Adrenal gland (tissue), 12 donors: Measurements from ENCODE around the gene ANKS3. TPM values are rescaled to one million over a fixed set of nuclear protein-coding genes. Genes with fewer than 3 reads are reported as not detected.

Experiments used
- DNase-seq, 7 donors: peaks; one replicate each; pipeline ENCODE4 v3.0.0-alpha.2; 2019 to 2020
- H3K27ac ChIP-seq, 5 donors: fragments of 200-600 bp; sonication (generic) in 4 of 5; 1 replicate in 3 of 5; 2 replicates in 2 of 5; pipeline versions ENCODE4 v1.5.1 to v1.8.0; 2016 to 2020; ENCODE audit warnings: mild to moderate bottlenecking in 1 of 5
- H3K27me3 ChIP-seq: fragments of 200-600 bp; 2 replicates; pipeline ENCODE4 v1.8.0; 2021
- H3K36me3 ChIP-seq, 2 donors: fragments of 200-600 bp; replicated peaks in 1 of 2; 1 replicate in 1 of 2; 2 replicates in 1 of 2; pipeline versions ENCODE4 v1.5.1 to v1.8.0; 2018 to 2022
- H3K4me1 ChIP-seq, 2 donors: fragments of 200-600 bp; replicated peaks in 1 of 2; 1 replicate in 1 of 2; 2 replicates in 1 of 2; pipeline versions ENCODE4 v1.5.1 to v1.8.0; 2018 to 2021
- H3K4me3 ChIP-seq, 4 donors: fragments of 200-600 bp; sonication (generic) in 3 of 4; one replicate each; pipeline ENCODE4 v1.5.1; 2016 to 2018
- H3K9me3 ChIP-seq, 3 donors: fragments of 200-600 bp; sonication (generic) in 1 of 3; replicated peaks in 1 of 3; 1 replicate in 2 of 3; 2 replicates in 1 of 3; pipeline versions ENCODE4 v1.5.1 to v1.8.0; 2016 to 2021
- POLR2A ChIP-seq, 2 donors: fragments of 450-650 bp; IDR thresholded peaks; one replicate each; pipeline ENCODE4 v1.6.1; 2017; ENCODE audit warnings: antibody characterized with exemption in 2 of 2, mild to moderate bottlenecking in 2 of 2, moderate library complexity in 1 of 2
- WGBS, 4 donors: extraction: QIAGEN DNeasy Blood & Tissue Kit in 2 of 4; methylation state at CpG; one replicate each; pipeline versions ENCODE4 v1.1.5 to v1.1.7; 2013 to 2017; 5-methylcytosine and 5-hydroxymethylcytosine counted together
- intact Hi-C, 2 donors: fragments of 100-400 bp; cut with DNase I; formaldehyde crosslinking; loops; one replicate each; pipeline versions ENCODE4 v1.14.1 to v1.15.0; 2022 to 2023
- polyA plus RNA-seq, 3 donors: library from polyadenylated mRNA; stranded (reverse); fragments of 200-250 nt in 2 of 3; fragments of 350-450 nt in 1 of 3; fragmentation: Illumina TruSeq in 1 of 3; extraction: RNeasy Lipid Tissue Mini Kit (QIAGEN cat#74804) in 1 of 3; gene quantifications; one replicate each; pipeline ENCODE4 v1.2.3, GENCODE V29; 2013 to 2014
- total RNA-seq, 9 donors: library from RNA; depleted of rRNA in 4 of 9; stranded (reverse); fragments of >200 nt in 4 of 9; fragments of 120-200 nt in 1 of 9; fragmentation: NEBNext Ultra II Directional in 1 of 9; extraction: Animal tissue kit (Norgen Biotek cat#: 25700) in 1 of 9; gene quantifications; one replicate each; pipeline versions ENCODE4 v1.1.0 to v1.2.4, GENCODE V29; 2013 to 2023
- TF ChIP-seq, protein P1 (sequence below), 6 experiments: fragments of 450-650 bp in 4 of 6; fragments of 200-600 bp in 2 of 6; sonication (generic) in 1 of 6; IDR thresholded peaks; 1 replicate in 5 of 6; 2 replicates in 1 of 6; pipeline versions ENCODE4 v1.5.1 to v1.8.0; 2016 to 2021; ENCODE audit warnings: antibody characterized with exemption in 6 of 6, mild to moderate bottlenecking in 2 of 6, moderate library complexity in 1 of 6
- donor health status: healthy with polysubstance abuse.
- donor health status: Bipolar disorder and iron deficiency.
- donor health status: DM: yes; HTN: yes; CAD: no.
- donor health status: DM: no; HTN: no; CAD: no.
- donor health status: DM: no; HTN: no; CAD: no.
- donor health status: DM: yes; HTN: yes; CAD: no.

The ANKS3 gene
- total and polyA plus RNA-seq, 12 donors, result 7.2 to 118 (median 19.1) TPM

DNA sequence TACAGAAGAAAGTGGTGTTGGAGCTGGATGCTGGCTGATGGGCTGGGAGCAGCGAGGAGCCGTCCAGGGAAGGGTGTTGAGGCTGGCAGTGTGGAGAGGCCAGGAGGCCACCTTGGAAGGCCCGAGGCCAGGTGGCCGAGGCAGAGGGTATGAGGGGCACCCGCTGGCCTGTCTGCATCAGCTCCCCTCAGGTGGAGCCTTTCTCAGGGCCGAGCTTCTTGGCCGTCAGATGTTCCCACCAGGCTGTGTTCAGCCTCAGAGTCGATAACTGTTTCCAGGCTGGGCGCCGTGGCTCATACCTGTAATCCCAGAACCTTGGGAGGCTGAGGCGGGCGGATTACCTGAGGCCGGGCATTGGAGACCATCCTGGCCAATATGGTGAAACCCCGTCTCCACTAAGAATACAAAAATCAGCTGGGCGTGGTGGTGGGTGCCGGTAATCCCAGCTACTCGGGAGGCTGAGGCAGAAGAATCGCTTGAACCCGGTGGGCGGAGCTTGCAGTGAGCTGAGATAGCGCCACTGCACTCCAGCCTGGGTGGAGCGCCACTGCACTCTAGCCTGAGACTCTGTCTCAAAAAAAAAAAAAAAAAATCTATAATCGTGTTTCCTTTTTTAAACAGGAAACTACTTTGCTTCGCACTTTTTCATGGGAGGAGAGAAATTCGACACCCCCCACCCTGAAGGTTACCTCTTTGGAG, 84.2 kb downstream of the ANKS3 start:
- WGBS, 4 donors, result 90 to 94% (median 92%) methylated on average over 13 to 25 of the region's 25 CpGs
- H3K36me3 ChIP-seq, result peaks cover 0 to 46% of the 10 kb centered on the region in 2 donors
- intact Hi-C loops, result no loop called here
- H3K4me3 ChIP-seq, result no peak overlapping the region
- H3K27me3 ChIP-seq, result no peaks in the 10 kb centered on the region
- H3K4me1 ChIP-seq, result peaks cover 10% of the 10 kb centered on the region in 2 donors
- TF ChIP-seq, protein P1, sequence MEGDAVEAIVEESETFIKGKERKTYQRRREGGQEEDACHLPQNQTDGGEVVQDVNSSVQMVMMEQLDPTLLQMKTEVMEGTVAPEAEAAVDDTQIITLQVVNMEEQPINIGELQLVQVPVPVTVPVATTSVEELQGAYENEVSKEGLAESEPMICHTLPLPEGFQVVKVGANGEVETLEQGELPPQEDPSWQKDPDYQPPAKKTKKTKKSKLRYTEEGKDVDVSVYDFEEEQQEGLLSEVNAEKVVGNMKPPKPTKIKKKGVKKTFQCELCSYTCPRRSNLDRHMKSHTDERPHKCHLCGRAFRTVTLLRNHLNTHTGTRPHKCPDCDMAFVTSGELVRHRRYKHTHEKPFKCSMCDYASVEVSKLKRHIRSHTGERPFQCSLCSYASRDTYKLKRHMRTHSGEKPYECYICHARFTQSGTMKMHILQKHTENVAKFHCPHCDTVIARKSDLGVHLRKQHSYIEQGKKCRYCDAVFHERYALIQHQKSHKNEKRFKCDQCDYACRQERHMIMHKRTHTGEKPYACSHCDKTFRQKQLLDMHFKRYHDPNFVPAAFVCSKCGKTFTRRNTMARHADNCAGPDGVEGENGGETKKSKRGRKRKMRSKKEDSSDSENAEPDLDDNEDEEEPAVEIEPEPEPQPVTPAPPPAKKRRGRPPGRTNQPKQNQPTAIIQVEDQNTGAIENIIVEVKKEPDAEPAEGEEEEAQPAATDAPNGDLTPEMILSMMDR (IDR thresholded peaks at IDR 0.05), result no peak
- no peak for TF ChIP-seq POLR2A (IDR thresholded peaks at IDR 0.05)
- no peak overlapping the region for H3K27ac ChIP-seq
- no peaks in the 10 kb centered on the region for H3K9me3 ChIP-seq
- DNase-seq, result no peak

DNA sequence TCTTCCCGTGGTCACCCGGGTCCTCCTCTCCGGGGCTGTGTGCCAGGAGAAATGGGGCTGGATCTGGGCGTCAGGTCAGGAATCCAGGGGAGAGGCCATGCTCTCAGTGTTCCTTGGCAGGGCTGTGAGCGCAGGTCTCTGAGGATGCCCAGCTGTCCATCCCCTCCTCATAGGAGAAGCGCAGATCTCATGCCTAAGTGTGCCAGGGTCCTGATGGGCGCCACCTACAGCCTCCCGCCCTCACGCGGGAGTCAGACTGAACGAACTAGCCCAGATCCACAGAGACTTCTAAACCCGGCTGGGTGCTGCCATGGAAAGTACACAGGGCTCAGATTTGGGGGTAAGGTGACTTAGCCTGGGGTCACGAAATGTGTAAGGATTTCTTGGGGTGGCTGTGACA, 85.2 kb downstream of the ANKS3 start:
- H3K4me3 ChIP-seq, result no peak overlapping the region
- H3K36me3 ChIP-seq, result peaks cover 0 to 37% of the 10 kb centered on the region in 2 donors
- no peaks in the 10 kb centered on the region for H3K9me3 ChIP-seq
- 89 to 97% (median 94%) methylated on average over 6 to 13 of the region's 13 CpGs for WGBS, 4 donors
- H3K4me1 ChIP-seq, result peaks cover 3% of the 10 kb centered on the region in 2 donors
- no peak for DNase-seq
- H3K27me3 ChIP-seq, result no peaks in the 10 kb centered on the region
- TF ChIP-seq POLR2A (IDR thresholded peaks at IDR 0.05), result no peak
- TF ChIP-seq, protein P1 (IDR thresholded peaks at IDR 0.05), result no peak
- H3K27ac ChIP-seq, result no peak overlapping the region
- intact Hi-C loops, result no loop called here

DNA sequence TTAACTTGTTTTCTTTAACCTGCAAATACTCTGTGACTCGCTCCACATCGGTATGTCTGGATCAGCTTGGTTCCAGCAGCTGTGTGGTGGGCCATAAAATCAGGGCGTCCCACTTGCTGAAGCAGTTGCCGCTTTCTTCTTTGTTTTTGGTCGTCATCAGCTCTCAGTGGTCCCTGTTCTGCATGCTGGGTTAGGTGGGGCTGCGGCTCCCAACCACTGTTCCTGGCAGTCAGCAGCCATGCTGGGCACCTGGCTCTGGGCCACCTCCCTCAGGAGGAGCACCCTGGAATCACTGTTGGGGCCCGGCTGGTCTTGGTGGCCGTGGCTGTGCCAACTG, 86.5 kb downstream of the ANKS3 start:
- Histone ChIP-seq H3K4me1 (no peaks in the 10 kb centered on the region), H3K9me3 (no peaks in the 10 kb centered on the region), H3K27me3 (no peaks in the 10 kb centered on the region), H3K4me3 (no peak overlapping the region), H3K27ac (no peak overlapping the region), H3K36me3 (peaks cover 0 to 24% of the 10 kb centered on the region in 2 donors)
- TF ChIP-seq POLR2A (IDR thresholded peaks at IDR 0.05), result no peak
- TF ChIP-seq, protein P1 (IDR thresholded peaks at IDR 0.05), result no peak
- intact Hi-C loops, result no loop called here
- no peak for DNase-seq
- 92 to 98% (median 97%) methylated on average over 5 to 8 of the region's 8 CpGs for WGBS, 4 donors

- Histone ChIP-seq H3K4me1 (no peaks in the 10 kb centered on the region), H3K9me3 (no peaks in the 10 kb centered on the region), H3K27ac (no peak overlapping the region), H3K36me3 (peaks cover 0 to 18% of the 10 kb centered on the region in 2 donors), H3K4me3 (no peak overlapping the region), H3K27me3 (no peaks in the 10 kb centered on the region)
- intact Hi-C loops, result no loop called here
- WGBS, 4 donors, result 92 to 95% (median 93%) methylated on average over 12 to 22 of the region's 22 CpGs
- no peak for DNase-seq
- no peak for TF ChIP-seq POLR2A (IDR thresholded peaks at IDR 0.05)
- TF ChIP-seq, protein P1 (IDR thresholded peaks at IDR 0.05), result no peak
These were observed 87.1 kb downstream of the ANKS3 start for GRCh38 chr16:4646773-4647643.
